GM12878 (cell line): Measurements from ENCODE around the gene CKAP5. TPM values are rescaled to one million over a fixed set of nuclear protein-coding genes. Genes with fewer than 3 reads are reported as not detected.

Experiments
- ATAC-seq: fragments of 200-7000 bp; cut with Tn5 transposase; 3 replicates; pipeline ENCODE4 v1.9.1; 2020; ENCODE audit warnings: mild to moderate bottlenecking, moderate library complexity
- BruUV-seq: library from RNA; stranded (reverse); fragments of 400-500 nt; replicated peaks from 2 replicates; lab custom pipeline; 2021; lab: Mats Ljungman, UMichigan
- CTCF ChIA-PET: fragments of 300-600 bp; sonication (Branson Sonifier 250); formaldehyde crosslinking; extraction: SDS; loops from one replicate; lab custom pipeline; 2021; ENCODE audit warnings: inconsistent platforms; lab: Yijun Ruan, JAX
- POLR2A ChIA-PET: fragments of 350-600 bp; formaldehyde crosslinking; extraction: SDS; loops from one replicate; lab custom pipeline; 2021; ENCODE audit warnings: inconsistent platforms; lab: Charles Lee
- RAD21 ChIA-PET: fragments of 300-600 bp; sonication (Branson Sonifier 250); formaldehyde crosslinking; loops from one replicate; lab custom pipeline; 2023; ENCODE audit warnings: antibody characterized with exemption; ENCODE audit not compliant: unreplicated experiment; lab: Charles Lee
- SMC1A ChIA-PET: fragments of 300-600 bp; sonication (Branson Sonifier 250); formaldehyde crosslinking; loops from one replicate; lab custom pipeline; 2023; ENCODE audit not compliant: unreplicated experiment, uncharacterized antibody; lab: Charles Lee
- DNase-seq: peaks from one replicate; pipeline ENCODE4 v3.0.0-alpha.2; 2011; ENCODE audit warnings: low read depth, low spot score
- FAIRE-seq: peaks from 3 replicates; lab custom pipeline; 2011; peaks lifted over from hg19 to GRCh38; lab: Jason Lieb, UNC
- H2AFZ ChIP-seq: 2 replicates; pipeline ENCODE4 v1.6.0; 2011; ENCODE audit warnings: low read depth, low read length, control low read depth; ENCODE audit not compliant: control insufficient read depth
- H3K27ac ChIP-seq: 2 replicates; pipeline ENCODE4 v1.5.1; 2011; ENCODE audit warnings: control low read depth; ENCODE audit not compliant: control insufficient read depth, insufficient read depth
- H3K27me3 ChIP-seq, 2 experiments: replicated peaks in 1 of 2; 2 replicates each; pipeline versions ENCODE4 v1.6.0 to v1.6.1; 2011; ENCODE audit warnings: low read length in 1 of 2; ENCODE audit not compliant: control insufficient read depth in 2 of 2, insufficient read depth in 2 of 2
- H3K36me3 ChIP-seq, 2 experiments: 2 replicates each; pipeline ENCODE4 v1.5.1; 2011; ENCODE audit warnings: low read length in 1 of 2; ENCODE audit not compliant: control insufficient read depth in 2 of 2, insufficient read depth in 2 of 2
- H3K4me1 ChIP-seq: 2 replicates; pipeline ENCODE4 v1.6.1; 2011; ENCODE audit warnings: mild to moderate bottlenecking, low read length, moderate library complexity, mixed read lengths; ENCODE audit not compliant: control insufficient read depth, insufficient read depth
- H3K4me2 ChIP-seq: 2 replicates; pipeline ENCODE4 v1.6.0; 2011; ENCODE audit warnings: control low read depth; ENCODE audit not compliant: control insufficient read depth, insufficient read depth
- H3K4me3 ChIP-seq: fragments of 200-600 bp; sonication (generic); 2 replicates; pipeline ENCODE4 v1.5.1; 2016
- H3K79me2 ChIP-seq: 2 replicates; pipeline ENCODE4 v1.6.0; 2011; ENCODE audit warnings: low read length; ENCODE audit not compliant: control insufficient read depth, insufficient read depth
- H3K9ac ChIP-seq: 2 replicates; pipeline ENCODE4 v1.8.0; 2011; ENCODE audit warnings: low read length, control low read depth, mixed read lengths; ENCODE audit not compliant: control insufficient read depth, insufficient read depth
- H3K9me3 ChIP-seq: replicated peaks from 3 replicates; pipeline ENCODE4 v1.5.1; 2011; ENCODE audit warnings: mild to moderate bottlenecking, low read length; ENCODE audit not compliant: control insufficient read depth, insufficient read depth
- H4K20me1 ChIP-seq: 2 replicates; pipeline ENCODE4 v1.6.0; 2011; ENCODE audit not compliant: control insufficient read depth, insufficient read depth
- BACH1 ChIP-seq: fragments of 450-650 bp; IDR thresholded peaks from 2 replicates; pipeline ENCODE4 v1.6.1; 2017; ENCODE audit warnings: mild to moderate bottlenecking, borderline replicate concordance
- CREB1 ChIP-seq: IDR thresholded peaks from 2 replicates; pipeline ENCODE4 v1.6.1; 2012; ENCODE audit warnings: low read depth, mild to moderate bottlenecking, inconsistent platforms
- GATAD2B ChIP-seq: fragments of 450-650 bp; conservative IDR thresholded peaks from 2 replicates; pipeline ENCODE4 v1.6.1; 2017; ENCODE audit warnings: low read depth, mild to moderate bottlenecking, moderate library complexity
- MXI1 ChIP-seq: fragments of 150-350 bp; IDR thresholded peaks from 2 replicates; pipeline ENCODE4 v1.6.1; 2011; ENCODE audit warnings: low read depth, mild to moderate bottlenecking, inconsistent platforms, low read length, improper control_type of control experiment
- POLR2AphosphoS5 ChIP-seq: IDR thresholded peaks from 2 replicates; pipeline ENCODE4 v1.6.1; 2011; ENCODE audit warnings: mild to moderate bottlenecking, low read length, inconsistent platforms
- SIN3A ChIP-seq: IDR thresholded peaks from 2 replicates; pipeline ENCODE4 v1.6.1; 2012; ENCODE audit warnings: low read depth, low read length, improper control_type of control experiment
- SRF ChIP-seq, 2 experiments: IDR thresholded peaks; 2 replicates each; pipeline ENCODE4 v1.6.1; 2011; ENCODE audit warnings: low read depth in 2 of 2, low read length in 2 of 2, mild to moderate bottlenecking in 1 of 2, moderate library complexity in 1 of 2
- STAT3 ChIP-seq: IDR thresholded peaks from 2 replicates; pipeline ENCODE4 v1.6.1; 2011; ENCODE audit warnings: low read depth, low read length, improper control_type of control experiment
- TCF12 ChIP-seq: IDR thresholded peaks from 2 replicates; pipeline ENCODE4 v1.6.1; 2011; ENCODE audit warnings: low read depth, mild to moderate bottlenecking, low read length
- ZBTB40 ChIP-seq: fragments of 450-650 bp; IDR thresholded peaks from 2 replicates; pipeline ENCODE4 v1.6.1; 2016; ENCODE audit warnings: mild to moderate bottlenecking, moderate library complexity, borderline replicate concordance
- WGBS: methylation state at CpG from one replicate; pipeline ENCODE4 v1.1.6; 2016; ENCODE audit warnings: low lambda C conversion rate; ENCODE audit not compliant: insufficient replicate concordance, insufficient coverage; ENCODE audit errors: missing lambda C conversion rate; 5-methylcytosine and 5-hydroxymethylcytosine counted together
- in situ Hi-C: fragments of 300-500 bp; cut with MboI; formaldehyde crosslinking; loops from 9 replicates; pipeline ENCODE4 v1.14.3; 2018; ENCODE audit warnings: mixed read lengths
- intact Hi-C: fragments of 100-400 bp; cut with micrococcal nuclease; formaldehyde crosslinking; loops from one replicate; pipeline ENCODE4 v1.14.2; 2022; ENCODE audit not compliant: unreplicated experiment
- polyA plus RNA-seq, 11 experiments: library from polyadenylated mRNA; depleted of rRNA in 4 of 11; unstranded in 6 of 11; stranded (reverse) in 5 of 11; fragments of >200 nt; fragmentation: Nextera tagmentation in 4 of 11; fragmentation: Illumina TruSeq in 1 of 11; extraction: Ambion mirVana in 4 of 11; extraction: Trizol in 1 of 11; gene quantifications; 1 replicate in 1 of 11; 2 replicates in 10 of 11; pipeline versions ENCODE4 v1.2.1 to v1.2.3, GENCODE V29; 2011 to 2016; ENCODE audit warnings: inconsistent platforms in 2 of 11, missing spikeins in 2 of 11, low read depth in 1 of 11
- total RNA-seq, 4 experiments: library from RNA; depleted of rRNA in 3 of 4; stranded (reverse); fragments of >200 nt in 3 of 4; fragmentation: Illumina TruSeq in 1 of 4; extraction: Trizol in 1 of 4; gene quantifications; 2 replicates each; pipeline versions ENCODE4 v1.2.1 to v1.2.3, GENCODE V29; 2013 to 2021
- TF ChIP-seq, protein P1 (sequence below): fragments of 450-650 bp; IDR thresholded peaks from 2 replicates; pipeline ENCODE4 v1.6.1; 2017; ENCODE audit warnings: mild to moderate bottlenecking, moderate library complexity
- TF ChIP-seq, protein P2 (sequence below): fragments of 450-650 bp; formaldehyde crosslinking; IDR thresholded peaks from 2 replicates; pipeline ENCODE4 v1.5.0; 2022; ENCODE audit warnings: mild to moderate bottlenecking, missing genetic modification characterization

The CKAP5 gene
- total and polyA plus RNA-seq, 10 of the 15 experiments (the other 5 are each of a cell fraction or from before 2014, with no cell fraction given), result 20.1 to 161 (median 79.8) TPM

DNA sequence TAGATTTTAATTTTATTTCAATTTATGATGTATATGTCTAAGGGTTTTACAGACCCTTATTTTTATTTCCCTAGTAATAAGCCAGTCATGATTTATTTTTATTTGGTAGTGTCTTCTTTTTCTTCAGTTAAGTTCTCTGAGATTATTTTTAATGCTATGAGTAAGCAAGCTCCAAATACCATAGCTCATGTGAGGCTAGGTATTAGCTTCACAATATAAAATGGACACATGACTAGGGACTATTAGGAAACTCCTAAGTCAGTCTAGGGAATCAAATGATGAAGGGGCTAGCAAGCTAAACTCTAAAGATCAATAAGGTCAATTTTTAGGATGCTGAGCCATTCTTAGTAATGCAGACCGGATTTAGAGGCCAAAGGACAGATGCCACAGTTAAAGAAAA, 45.9 kb downstream of the CKAP5 start:
- Histone ChIP-seq H3K4me1 (no peaks in the 10 kb centered on the region), H3K4me3 (no peak overlapping the region), H3K9ac (no peak overlapping the region), H4K20me1 (no peaks in the 10 kb centered on the region), H3K27me3 (no peaks in the 10 kb centered on the region), H2AFZ (no peak overlapping the region), H3K36me3 (peaks cover 3 to 14% of the 10 kb centered on the region in 2 experiments), H3K4me2 (no peak overlapping the region), H3K9me3 (no peaks in the 10 kb centered on the region), H3K79me2 (no peaks in the 10 kb centered on the region), H3K27ac (no peak overlapping the region)
- TF ChIP-seq GATAD2B, result no peak
- TF ChIP-seq SRF (IDR thresholded peaks at IDR 0.05; ENCODE audit: low read depth in 2 of 2, low read length in 2 of 2), result no peak
- TF ChIP-seq, protein P1, sequence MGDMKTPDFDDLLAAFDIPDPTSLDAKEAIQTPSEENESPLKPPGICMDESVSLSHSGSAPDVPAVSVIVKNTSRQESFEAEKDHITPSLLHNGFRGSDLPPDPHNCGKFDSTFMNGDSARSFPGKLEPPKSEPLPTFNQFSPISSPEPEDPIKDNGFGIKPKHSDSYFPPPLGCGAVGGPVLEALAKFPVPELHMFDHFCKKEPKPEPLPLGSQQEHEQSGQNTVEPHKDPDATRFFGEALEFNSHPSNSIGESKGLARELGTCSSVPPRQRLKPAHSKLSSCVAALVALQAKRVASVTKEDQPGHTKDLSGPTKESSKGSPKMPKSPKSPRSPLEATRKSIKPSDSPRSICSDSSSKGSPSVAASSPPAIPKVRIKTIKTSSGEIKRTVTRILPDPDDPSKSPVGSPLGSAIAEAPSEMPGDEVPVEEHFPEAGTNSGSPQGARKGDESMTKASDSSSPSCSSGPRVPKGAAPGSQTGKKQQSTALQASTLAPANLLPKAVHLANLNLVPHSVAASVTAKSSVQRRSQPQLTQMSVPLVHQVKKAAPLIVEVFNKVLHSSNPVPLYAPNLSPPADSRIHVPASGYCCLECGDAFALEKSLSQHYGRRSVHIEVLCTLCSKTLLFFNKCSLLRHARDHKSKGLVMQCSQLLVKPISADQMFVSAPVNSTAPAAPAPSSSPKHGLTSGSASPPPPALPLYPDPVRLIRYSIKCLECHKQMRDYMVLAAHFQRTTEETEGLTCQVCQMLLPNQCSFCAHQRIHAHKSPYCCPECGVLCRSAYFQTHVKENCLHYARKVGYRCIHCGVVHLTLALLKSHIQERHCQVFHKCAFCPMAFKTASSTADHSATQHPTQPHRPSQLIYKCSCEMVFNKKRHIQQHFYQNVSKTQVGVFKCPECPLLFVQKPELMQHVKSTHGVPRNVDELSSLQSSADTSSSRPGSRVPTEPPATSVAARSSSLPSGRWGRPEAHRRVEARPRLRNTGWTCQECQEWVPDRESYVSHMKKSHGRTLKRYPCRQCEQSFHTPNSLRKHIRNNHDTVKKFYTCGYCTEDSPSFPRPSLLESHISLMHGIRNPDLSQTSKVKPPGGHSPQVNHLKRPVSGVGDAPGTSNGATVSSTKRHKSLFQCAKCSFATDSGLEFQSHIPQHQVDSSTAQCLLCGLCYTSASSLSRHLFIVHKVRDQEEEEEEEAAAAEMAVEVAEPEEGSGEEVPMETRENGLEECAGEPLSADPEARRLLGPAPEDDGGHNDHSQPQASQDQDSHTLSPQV, result no peak
- TF ChIP-seq POLR2AphosphoS5, result no peak
- TF ChIP-seq, protein P2, sequence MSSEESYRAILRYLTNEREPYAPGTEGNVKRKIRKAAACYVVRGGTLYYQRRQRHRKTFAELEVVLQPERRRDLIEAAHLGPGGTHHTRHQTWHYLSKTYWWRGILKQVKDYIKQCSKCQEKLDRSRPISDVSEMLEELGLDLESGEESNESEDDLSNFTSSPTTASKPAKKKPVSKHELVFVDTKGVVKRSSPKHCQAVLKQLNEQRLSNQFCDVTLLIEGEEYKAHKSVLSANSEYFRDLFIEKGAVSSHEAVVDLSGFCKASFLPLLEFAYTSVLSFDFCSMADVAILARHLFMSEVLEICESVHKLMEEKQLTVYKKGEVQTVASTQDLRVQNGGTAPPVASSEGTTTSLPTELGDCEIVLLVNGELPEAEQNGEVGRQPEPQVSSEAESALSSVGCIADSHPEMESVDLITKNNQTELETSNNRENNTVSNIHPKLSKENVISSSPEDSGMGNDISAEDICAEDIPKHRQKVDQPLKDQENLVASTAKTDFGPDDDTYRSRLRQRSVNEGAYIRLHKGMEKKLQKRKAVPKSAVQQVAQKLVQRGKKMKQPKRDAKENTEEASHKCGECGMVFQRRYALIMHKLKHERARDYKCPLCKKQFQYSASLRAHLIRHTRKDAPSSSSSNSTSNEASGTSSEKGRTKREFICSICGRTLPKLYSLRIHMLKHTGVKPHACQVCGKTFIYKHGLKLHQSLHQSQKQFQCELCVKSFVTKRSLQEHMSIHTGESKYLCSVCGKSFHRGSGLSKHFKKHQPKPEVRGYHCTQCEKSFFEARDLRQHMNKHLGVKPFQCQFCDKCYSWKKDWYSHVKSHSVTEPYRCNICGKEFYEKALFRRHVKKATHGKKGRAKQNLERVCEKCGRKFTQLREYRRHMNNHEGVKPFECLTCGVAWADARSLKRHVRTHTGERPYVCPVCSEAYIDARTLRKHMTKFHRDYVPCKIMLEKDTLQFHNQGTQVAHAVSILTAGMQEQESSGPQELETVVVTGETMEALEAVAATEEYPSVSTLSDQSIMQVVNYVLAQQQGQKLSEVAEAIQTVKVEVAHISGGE (CRISPR knock-in tag), result no peak
- no peak for TF ChIP-seq SIN3A
- no peak for TF ChIP-seq CREB1
- TF ChIP-seq TCF12, result no peak
- TF ChIP-seq MXI1, result no peak
- no peak for TF ChIP-seq STAT3
- no peak for TF ChIP-seq ZBTB40
- TF ChIP-seq BACH1, result no peak
- ATAC-seq, result no peak
- DNase-seq, result no peak
- ChIA-PET CTCF (interaction anchor here (0.6 kb wide), 1 partner anchor 57 kb away, joined by 3 read pairs; no protein-coding TSS in a partner anchor), SMC1A (no interaction called here), RAD21 (no interaction called here), POLR2A (no interaction called here)
- intact Hi-C loops, result no loop called here
- 97% methylated on average over 1 of the region's 1 CpG for WGBS
- no TSS peak for BruUV-seq
- in situ Hi-C loops, result no loop called here
- FAIRE-seq, result no peak
